Kidney (tissue), 14 donors: ENCODE results near the gene ME3. TPM values are rescaled to one million over a fixed set of nuclear protein-coding genes. Genes with fewer than 3 reads are reported as not detected.

Experiments
- DNase-seq, 5 donors: peaks; one replicate each; pipeline ENCODE4 v3.0.0-alpha.2; 2013 to 2020
- FAIRE-seq: peaks from 2 replicates; lab custom pipeline; 2012; peaks lifted over from hg19 to GRCh38; lab: Jason Lieb, UNC
- H3K27ac ChIP-seq, 2 donors: one replicate each; pipeline ENCODE4 v1.7.0; 2013; ENCODE audit warnings: low read depth in 2 of 2, low read length in 2 of 2, inconsistent platforms in 1 of 2
- H3K27me3 ChIP-seq: one replicate; pipeline ENCODE4 v1.7.1; 2013; ENCODE audit warnings: low read length, inconsistent platforms; ENCODE audit not compliant: control insufficient read depth, insufficient read depth
- H3K36me3 ChIP-seq, 3 donors: one replicate each; pipeline versions ENCODE4 v1.7.0 to v1.7.1; 2013; ENCODE audit warnings: low read length in 3 of 3, control low read depth in 1 of 3, inconsistent platforms in 1 of 3; ENCODE audit not compliant: insufficient read depth in 3 of 3, control insufficient read depth in 2 of 3
- H3K4me1 ChIP-seq, 3 donors: one replicate each; pipeline versions ENCODE4 v1.7.0 to v1.7.1; 2013; ENCODE audit warnings: low read length in 3 of 3, inconsistent platforms in 1 of 3, low read depth in 1 of 3; ENCODE audit not compliant: control insufficient read depth in 2 of 3, insufficient read depth in 2 of 3
- H3K4me3 ChIP-seq, 3 donors: one replicate each; pipeline versions ENCODE4 v1.7.0 to v1.8.1; 2013; ENCODE audit warnings: low read length in 3 of 3, control low read depth in 1 of 3, inconsistent platforms in 1 of 3
- H3K9ac ChIP-seq, 3 donors: one replicate each; pipeline versions ENCODE4 v1.7.0 to v1.7.1; 2013; ENCODE audit warnings: low read length in 3 of 3, control low read depth in 1 of 3, inconsistent platforms in 1 of 3
- H3K9me3 ChIP-seq, 3 donors: one replicate each; pipeline versions ENCODE4 v1.7.0 to v1.7.1; 2013; ENCODE audit warnings: low read length in 3 of 3, control low read depth in 1 of 3, inconsistent platforms in 1 of 3; ENCODE audit not compliant: control insufficient read depth in 2 of 3, insufficient read depth in 1 of 3
- intact Hi-C: fragments of 100-400 bp; cut with DNase I; formaldehyde crosslinking; loops from one replicate; pipeline ENCODE4 v1.11.1; 2022
- polyA plus RNA-seq: library from polyadenylated mRNA; stranded (reverse); fragments of 350-450 nt; fragmentation: Illumina TruSeq; extraction: RNeasy Lipid Tissue Mini Kit (QIAGEN cat#74804); gene quantifications from one replicate; pipeline ENCODE4 v1.2.3, GENCODE V29; 2014; ENCODE audit warnings: low read depth, low replicate concordance; ENCODE audit not compliant: insufficient read depth
- total RNA-seq: library from RNA; stranded (reverse); fragmentation: NEBNext Ultra II Directional; extraction: Animal tissue kit (Norgen Biotek cat#: 25700); gene quantifications from one replicate; pipeline ENCODE4 v1.2.1, GENCODE V29; 2021
- TF ChIP-seq, protein P1 (sequence below): IDR thresholded peaks from 3 replicates; pipeline ENCODE4 v1.5.1; 2012; ENCODE audit warnings: mild to moderate bottlenecking, moderate library complexity, borderline replicate concordance; ENCODE audit not compliant: insufficient read depth; ENCODE audit errors: extremely low read depth
- donor health status: control.
- donor health status: control.
- donor health status: control.
- donor health status: control.
- donor health status: control.
- donor health status: DM: yes; HTN: yes; CAD: no.
- donor health status: Normal renal cell carcinoma (clear cell type).

Gene ME3
- total and polyA plus RNA-seq, 2 donors from 2014 or later: 13.2 to 32.2 TPM

DNA sequence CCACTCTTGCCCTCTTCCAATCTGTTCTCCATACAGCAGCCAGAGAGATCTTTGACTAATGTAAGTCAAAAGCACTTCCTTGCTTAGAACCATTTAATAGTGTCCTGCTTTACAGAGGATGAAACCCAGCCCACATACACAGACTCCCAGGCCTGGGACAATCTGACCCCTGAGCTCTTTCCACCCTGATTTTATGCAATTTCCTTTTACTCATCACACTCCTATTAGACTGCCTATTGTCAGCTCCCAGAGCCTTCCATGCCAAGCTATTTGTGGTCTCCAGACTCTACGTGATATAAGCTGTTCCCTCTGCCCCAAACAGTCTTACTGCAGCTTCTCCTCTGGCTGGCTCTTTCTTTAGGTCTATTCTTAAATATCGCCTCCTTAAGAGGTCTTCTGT lies 28.1 kb downstream of the ME3 start:
- intact Hi-C loops: no loop called here
- Histone ChIP-seq H3K4me3 (no peak overlapping the region), H3K9me3 (no peaks in the 10 kb centered on the region)

DNA sequence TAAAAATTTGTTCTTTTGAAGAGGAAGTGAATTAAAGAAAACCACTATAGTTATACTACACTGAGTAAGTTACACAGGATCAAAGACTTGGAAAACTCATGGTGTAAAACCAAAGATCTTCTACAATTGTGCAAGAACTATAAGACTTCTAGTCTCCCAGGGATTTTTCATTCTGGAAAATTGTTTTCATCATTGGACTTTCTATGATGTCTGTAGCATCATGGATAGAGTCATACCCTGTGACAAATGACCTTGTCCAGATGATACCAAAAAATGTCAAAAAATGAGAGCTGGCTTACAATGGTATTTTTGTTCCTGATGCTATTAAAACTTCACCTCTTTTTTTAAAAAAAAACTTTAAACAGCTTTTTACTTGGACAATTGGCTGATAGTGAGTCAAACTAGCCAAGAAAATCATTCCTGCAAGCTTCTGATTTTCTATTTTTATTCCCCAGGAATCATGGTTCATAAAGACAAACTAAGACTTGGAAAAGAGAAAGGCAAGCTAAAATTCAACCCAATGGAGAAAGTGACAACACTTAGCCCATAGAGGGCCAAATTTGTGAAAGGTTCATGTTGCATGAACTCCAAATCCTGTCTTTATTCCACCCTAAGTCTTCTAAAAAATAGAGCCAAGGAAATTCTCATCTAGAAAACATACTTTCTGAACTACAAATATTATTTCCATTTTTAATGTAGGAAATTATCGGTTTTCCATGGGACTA lies 30.7 kb downstream of the ME3 start:
- Histone ChIP-seq H3K27ac (no peak overlapping the region), H3K4me3 (no peak overlapping the region), H3K4me1 (peaks cover 0 to 5% (median 0%) of the 10 kb centered on the region in 3 donors), H3K9ac (no peak overlapping the region), H3K36me3 (no peaks in the 10 kb centered on the region), H3K9me3 (no peaks in the 10 kb centered on the region), H3K27me3 (no peaks in the 10 kb centered on the region)
- intact Hi-C loops: no loop called here
- no peak for DNase-seq
- FAIRE-seq: no peak
- TF ChIP-seq, protein P1, sequence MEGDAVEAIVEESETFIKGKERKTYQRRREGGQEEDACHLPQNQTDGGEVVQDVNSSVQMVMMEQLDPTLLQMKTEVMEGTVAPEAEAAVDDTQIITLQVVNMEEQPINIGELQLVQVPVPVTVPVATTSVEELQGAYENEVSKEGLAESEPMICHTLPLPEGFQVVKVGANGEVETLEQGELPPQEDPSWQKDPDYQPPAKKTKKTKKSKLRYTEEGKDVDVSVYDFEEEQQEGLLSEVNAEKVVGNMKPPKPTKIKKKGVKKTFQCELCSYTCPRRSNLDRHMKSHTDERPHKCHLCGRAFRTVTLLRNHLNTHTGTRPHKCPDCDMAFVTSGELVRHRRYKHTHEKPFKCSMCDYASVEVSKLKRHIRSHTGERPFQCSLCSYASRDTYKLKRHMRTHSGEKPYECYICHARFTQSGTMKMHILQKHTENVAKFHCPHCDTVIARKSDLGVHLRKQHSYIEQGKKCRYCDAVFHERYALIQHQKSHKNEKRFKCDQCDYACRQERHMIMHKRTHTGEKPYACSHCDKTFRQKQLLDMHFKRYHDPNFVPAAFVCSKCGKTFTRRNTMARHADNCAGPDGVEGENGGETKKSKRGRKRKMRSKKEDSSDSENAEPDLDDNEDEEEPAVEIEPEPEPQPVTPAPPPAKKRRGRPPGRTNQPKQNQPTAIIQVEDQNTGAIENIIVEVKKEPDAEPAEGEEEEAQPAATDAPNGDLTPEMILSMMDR: no peak

More for the DNA sequence above, 28.1 kb downstream of the ME3 start:
- DNase-seq: no peak
- Histone ChIP-seq H3K36me3 (no peaks in the 10 kb centered on the region), H3K27me3 (no peaks in the 10 kb centered on the region), H3K9ac (no peak overlapping the region), H3K4me1 (no peaks in the 10 kb centered on the region), H3K27ac (no peak overlapping the region)
- no peak for FAIRE-seq
- TF ChIP-seq, protein P1: no peak

DNA sequence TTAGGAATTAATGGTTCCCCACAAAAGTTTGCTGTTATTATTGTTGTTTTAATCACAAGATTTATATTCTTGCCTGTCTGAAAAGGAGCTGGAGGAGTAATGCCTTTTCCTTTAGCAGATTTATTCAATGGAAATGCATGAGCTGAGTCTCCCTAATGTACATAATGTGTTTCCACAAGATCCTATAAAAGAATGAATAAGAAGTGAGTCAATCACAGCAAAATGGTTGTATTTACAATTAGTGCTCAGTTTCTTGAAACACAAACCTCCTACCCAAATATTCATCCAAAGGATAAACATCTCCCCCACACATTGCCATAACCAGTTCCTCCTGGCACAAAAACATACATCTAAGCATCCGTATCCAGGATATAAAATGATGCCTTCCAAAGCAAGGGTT lies 33.3 kb downstream of the ME3 start:
- Histone ChIP-seq H3K27ac (no peak overlapping the region), H3K9me3 (no peaks in the 10 kb centered on the region), H3K4me1 (peaks cover 0 to 5% (median 0%) of the 10 kb centered on the region in 3 donors), H3K4me3 (no peak overlapping the region), H3K27me3 (no peaks in the 10 kb centered on the region), H3K36me3 (no peaks in the 10 kb centered on the region), H3K9ac (no peak overlapping the region)
- TF ChIP-seq, protein P1: no peak
- DNase-seq (peak in 1 of 5 donors; percentile 56), FAIRE-seq (no peak)
- intact Hi-C loops: no loop called here
